Activated effector memory CD4-positive, alpha-beta T cell treated with anti-CD3 and anti-CD28 coated beads, Interleukin-2, amount 50 U/mL, for 16 hours (primary cell): ENCODE measurements around the gene CDK5RAP3.
A peak's percentile ranks its signal among the peaks of the same experiment; 100 is the strongest.

Source experiments
- DNase-seq: peaks from one replicate; pipeline ENCODE4 v3.0.0-alpha.2; 2020

The CDK5RAP3 gene

GRCh38 chr17:48026502-48027321, 55.8 kb downstream of the CDK5RAP3 start:
- peak; percentile 89 for DNase-seq

GRCh38 chr17:48027322-48027981, 56.5 kb downstream of the CDK5RAP3 start:
- DNase-seq: no peak

GRCh38 chr17:48028736-48029135, 57.8 kb downstream of the CDK5RAP3 start:
- no peak for DNase-seq

GRCh38 chr17:48030531-48030930, 59.6 kb downstream of the CDK5RAP3 start:
- DNase-seq: no peak
